H1 (cell line): ENCODE data around the gene TTC3.

Experiments used
- EZH2 ChIP-seq: fragments of 200-600 bp; sonication (generic); IDR thresholded peaks from 2 replicates; pipeline ENCODE4 v1.7.1; 2012; ENCODE audit warnings: low read depth, mild to moderate bottlenecking, moderate library complexity, low read length, inconsistent platforms; ENCODE audit not compliant: severe bottlenecking
- HDAC2 ChIP-seq, 2 experiments: fragments of 300-600 bp in 1 of 2; sonication (generic) in 1 of 2; IDR thresholded peaks; 2 replicates each; pipeline ENCODE4 v1.6.1; 2011 to 2012; ENCODE audit warnings: low read depth in 2 of 2, low read length in 2 of 2, mild to moderate bottlenecking in 2 of 2, moderate library complexity in 2 of 2, borderline replicate concordance in 1 of 2, inconsistent platforms in 1 of 2
- MAX ChIP-seq: IDR thresholded peaks from 2 replicates; pipeline ENCODE4 v1.6.1; 2012; ENCODE audit warnings: inconsistent platforms
- POLR2A ChIP-seq, 2 experiments: IDR thresholded peaks; 1 replicate in 1 of 2; 2 replicates in 1 of 2; pipeline ENCODE4 v1.6.1; 2011; ENCODE audit warnings: low read depth in 2 of 2, low read length in 2 of 2, mild to moderate bottlenecking in 2 of 2; ENCODE audit errors: control extremely low read depth in 1 of 2
- POLR2AphosphoS5 ChIP-seq: IDR thresholded peaks from 2 replicates; pipeline ENCODE4 v1.6.1; 2011; ENCODE audit warnings: low read depth, low read length
- SP4 ChIP-seq: IDR thresholded peaks from 2 replicates; pipeline ENCODE4 v1.6.1; 2012; ENCODE audit warnings: low read length, inconsistent platforms
- ZNF274 ChIP-seq: IDR thresholded peaks from 2 replicates; pipeline ENCODE4 v1.7.0; 2012; ENCODE audit warnings: low read length, borderline replicate concordance; ENCODE audit errors: extremely low read depth
- TF ChIP-seq, protein P1 (sequence below), 3 experiments: IDR thresholded peaks; 1 replicate in 2 of 3; 2 replicates in 1 of 3; pipeline versions ENCODE4 v1.5.1 to v1.6.1; 2011; ENCODE audit warnings: low read length in 3 of 3, mild to moderate bottlenecking in 3 of 3, inconsistent platforms in 2 of 3, low read depth in 1 of 3, moderate library complexity in 1 of 3; ENCODE audit not compliant: insufficient read depth in 1 of 3; ENCODE audit errors: control extremely low read depth in 1 of 3

DNA sequence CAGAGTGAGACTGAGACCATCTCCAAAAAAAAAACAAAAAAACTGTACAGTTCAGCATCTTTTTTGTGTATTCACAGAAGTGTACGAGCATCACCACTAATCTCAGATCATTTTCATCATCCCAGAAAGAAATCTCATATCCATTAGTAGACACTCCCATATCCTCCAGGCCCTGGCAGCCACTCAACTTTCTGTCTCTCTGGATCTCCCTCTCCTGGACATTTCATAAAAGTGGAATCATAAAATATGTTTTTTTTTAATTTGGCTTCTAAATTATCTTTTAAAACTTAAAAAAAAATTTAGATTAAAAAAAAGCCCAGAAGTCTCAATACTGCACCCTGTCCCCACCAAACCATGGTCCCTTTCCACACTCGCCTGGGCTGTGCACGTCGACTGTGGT is 44.5 kb upstream of the TTC3 start:
- TF ChIP-seq ZNF274 (no peak), SP4 (no peak), POLR2A (IDR thresholded peaks at IDR 0.05; ENCODE audit: control extremely low read depth in 1 of 2, low read depth in 2 of 2, low read length in 2 of 2) (no peak), EZH2 (no peak), POLR2AphosphoS5 (no peak), MAX (no peak), HDAC2 (IDR thresholded peaks at IDR 0.05; ENCODE audit: borderline replicate concordance in 1 of 2, low read depth in 2 of 2, low read length in 2 of 2) (no peak)
- TF ChIP-seq, protein P1, sequence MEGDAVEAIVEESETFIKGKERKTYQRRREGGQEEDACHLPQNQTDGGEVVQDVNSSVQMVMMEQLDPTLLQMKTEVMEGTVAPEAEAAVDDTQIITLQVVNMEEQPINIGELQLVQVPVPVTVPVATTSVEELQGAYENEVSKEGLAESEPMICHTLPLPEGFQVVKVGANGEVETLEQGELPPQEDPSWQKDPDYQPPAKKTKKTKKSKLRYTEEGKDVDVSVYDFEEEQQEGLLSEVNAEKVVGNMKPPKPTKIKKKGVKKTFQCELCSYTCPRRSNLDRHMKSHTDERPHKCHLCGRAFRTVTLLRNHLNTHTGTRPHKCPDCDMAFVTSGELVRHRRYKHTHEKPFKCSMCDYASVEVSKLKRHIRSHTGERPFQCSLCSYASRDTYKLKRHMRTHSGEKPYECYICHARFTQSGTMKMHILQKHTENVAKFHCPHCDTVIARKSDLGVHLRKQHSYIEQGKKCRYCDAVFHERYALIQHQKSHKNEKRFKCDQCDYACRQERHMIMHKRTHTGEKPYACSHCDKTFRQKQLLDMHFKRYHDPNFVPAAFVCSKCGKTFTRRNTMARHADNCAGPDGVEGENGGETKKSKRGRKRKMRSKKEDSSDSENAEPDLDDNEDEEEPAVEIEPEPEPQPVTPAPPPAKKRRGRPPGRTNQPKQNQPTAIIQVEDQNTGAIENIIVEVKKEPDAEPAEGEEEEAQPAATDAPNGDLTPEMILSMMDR (IDR thresholded peaks at IDR 0.05; ENCODE audit: control extremely low read depth in 1 of 3, insufficient read depth in 1 of 3, low read depth in 1 of 3, low read length in 3 of 3): no peak
